SW 1271 (cell line): ENCODE measurements around the gene PRKAB2.
"Not testable (repeated sequence)": the region's sequence is repeated elsewhere in the genome, so short reads cannot be mapped to it uniquely, and the experiment has no call there.

Experiments
- DNase-seq, 2 experiments: peaks; one replicate each; lab custom pipeline; 2025; lab: John Stamatoyannopoulos, UW

Gene PRKAB2

DNA sequence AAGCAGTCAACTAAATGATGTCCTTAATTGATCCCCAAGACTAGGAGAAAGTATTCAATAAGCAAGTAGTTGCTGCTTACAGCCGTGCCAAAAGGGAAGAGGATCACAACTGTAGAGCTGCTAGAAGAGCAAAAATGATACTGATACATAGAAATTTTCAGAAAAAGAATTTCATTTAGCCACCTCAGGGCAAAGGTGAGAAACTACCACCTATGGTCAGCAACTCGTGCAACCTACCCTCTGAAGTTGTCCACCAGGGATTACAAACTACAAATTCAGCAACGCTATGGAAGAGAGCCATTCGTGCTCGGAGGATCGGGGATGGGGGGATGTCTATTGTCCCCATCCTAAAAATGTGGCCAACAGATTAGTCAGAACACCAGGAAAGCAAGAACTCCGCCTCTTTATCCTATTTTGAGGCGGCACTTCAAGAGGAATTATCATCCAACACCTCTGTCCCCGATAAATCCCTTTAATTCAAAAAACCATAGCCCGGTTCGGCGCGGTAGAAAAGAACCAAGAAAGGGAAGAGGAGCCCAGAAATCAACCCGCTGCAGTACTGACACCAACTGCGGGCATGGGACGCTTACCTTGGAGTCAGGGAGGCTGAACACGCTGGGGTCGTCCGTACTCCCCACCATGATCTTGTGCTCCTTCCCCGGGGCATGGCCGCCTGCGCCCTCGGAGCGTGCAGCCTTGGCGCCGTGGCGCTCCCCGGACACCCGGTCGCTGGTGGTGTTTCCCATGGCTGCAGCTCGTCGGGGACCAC lies 687 bp downstream of the PRKAB2 start:
- no peak for DNase-seq

DNA sequence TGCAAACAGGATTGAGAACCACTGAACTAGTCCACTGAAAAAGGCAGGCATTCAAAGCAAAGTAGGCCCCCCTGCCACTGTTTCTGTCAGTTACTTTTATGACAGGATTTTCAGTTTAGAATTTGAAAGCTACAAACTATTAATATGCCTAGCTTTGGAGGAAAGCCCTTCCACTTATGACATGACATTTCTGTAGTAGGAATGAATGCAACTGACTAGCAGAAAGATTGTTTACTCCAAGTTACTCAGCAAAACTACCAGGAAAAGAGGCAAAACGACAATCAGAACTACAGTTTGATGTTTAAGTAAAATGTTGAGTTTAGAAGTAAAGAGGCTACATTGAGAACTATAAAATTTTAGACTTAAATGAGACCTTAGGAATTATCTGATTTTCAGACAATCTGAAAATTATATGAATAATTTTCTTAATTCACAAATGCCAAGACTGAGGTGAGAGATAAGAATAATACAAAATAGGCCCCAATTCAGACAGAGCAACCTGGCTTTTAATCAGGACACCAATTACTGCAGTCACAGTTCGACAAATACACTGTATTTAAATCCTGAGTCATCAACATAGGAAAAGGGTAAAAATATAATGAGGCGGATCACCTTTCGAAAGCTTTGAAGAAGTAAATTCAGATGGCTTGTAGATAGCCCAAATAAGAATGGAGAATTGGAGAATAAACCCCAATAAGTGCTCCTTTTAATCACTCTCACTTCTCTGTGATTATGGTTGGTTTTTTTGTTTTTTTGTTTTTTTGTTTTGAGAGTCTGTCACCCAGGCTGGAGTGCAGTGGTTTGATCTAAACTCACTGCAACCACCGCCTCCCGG lies 2.2 kb downstream of the PRKAB2 start:
- DNase-seq: no peak

DNA sequence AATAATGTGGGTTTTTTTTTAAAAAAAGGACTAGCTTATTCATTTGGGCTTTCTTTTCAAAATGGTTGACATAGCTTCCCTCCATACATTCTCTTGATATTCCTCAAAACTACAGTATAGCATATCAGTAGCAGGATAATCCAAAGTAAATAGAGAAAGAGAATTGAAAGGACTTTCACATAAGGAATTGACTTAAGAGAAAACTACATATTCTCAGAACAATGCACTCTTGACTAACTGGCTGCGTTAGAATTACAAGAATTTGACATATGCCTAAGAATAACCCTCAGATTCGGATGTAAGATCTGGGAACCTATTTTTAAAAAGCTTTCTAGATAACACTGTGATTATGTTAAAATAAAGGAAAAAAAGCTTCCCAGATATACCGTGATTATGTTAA lies 3.1 kb downstream of the PRKAB2 start:
- DNase-seq: no peak

DNA sequence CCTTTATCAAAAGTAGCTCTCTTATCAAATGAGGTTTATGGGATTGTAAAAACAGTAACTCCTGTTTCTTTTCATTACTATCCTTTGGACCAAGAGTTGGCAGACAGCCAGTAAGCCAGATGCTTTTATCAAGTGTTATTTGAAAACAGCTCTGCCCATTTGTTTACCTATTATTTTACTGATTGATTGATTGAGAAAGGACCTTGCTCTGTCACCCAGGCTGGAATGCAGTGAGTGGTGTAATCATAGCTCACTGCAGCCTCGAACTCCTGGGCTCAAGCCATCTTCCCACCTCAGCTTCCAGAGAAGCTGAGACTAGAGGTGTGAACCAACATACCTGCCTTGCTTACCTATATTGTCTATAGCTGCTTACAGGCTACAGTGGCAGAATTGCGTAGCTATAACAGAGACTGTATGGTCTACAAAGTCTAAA lies 3.6 kb downstream of the PRKAB2 start:
- no peak for DNase-seq

DNA sequence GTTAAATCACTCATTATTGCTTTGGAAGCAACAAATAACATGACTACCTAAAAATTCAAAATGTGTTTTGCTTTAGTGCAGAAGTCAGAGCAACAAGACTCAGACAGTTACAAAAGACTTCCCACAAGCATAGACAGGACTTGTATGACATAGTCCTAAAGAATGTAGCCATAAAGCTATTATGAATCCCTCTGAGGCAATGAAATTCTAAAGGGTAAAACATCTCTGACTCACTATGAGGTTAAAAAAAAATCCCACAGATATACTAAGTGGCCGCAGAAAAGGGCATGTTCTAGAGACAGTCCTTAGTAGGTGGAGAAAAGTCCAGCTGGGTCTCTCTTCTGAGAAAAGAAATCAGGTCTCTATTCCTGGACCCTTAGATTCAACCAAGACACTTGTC lies 4.9 kb downstream of the PRKAB2 start:
- DNase-seq: peak; percentile 45 to 83

DNA sequence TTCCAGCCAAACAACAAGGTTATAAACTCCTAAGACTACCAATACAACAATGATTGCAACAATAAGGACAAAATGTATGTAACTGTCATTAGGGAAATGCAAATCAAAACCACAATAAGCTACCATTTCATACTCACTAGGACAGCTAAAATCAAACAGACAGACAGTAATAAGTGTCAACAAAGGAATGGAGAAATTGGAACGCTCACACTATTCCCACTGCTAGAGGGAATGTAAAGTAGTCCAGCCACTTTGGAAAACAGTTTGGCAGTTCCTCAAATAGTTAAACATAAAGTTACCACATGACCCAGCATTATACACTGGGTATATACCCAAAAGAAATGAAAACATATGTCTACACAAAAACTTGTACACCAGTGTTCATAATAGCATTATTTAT lies 9.3 kb downstream of the PRKAB2 start:
- DNase-seq: no peak

DNA sequence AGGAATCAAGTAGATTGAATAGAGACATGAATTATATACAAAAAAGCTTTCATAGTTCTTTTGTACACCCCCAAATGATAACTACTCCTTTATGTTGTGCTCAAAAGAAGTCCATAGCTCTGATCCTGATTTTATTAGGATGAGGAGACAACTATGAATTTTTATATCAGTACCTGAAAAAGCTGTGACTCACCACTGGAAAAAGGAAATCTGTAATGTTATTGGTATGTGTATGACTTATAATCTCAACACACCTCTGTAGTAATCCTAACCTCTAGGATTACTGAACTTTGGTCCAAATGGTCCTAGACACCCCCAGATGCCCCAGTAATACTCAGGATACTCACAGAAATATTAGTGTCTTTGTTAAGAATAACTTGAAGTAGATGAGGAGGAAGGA lies 10.2 kb downstream of the PRKAB2 start:
- DNase-seq: no peak

DNA sequence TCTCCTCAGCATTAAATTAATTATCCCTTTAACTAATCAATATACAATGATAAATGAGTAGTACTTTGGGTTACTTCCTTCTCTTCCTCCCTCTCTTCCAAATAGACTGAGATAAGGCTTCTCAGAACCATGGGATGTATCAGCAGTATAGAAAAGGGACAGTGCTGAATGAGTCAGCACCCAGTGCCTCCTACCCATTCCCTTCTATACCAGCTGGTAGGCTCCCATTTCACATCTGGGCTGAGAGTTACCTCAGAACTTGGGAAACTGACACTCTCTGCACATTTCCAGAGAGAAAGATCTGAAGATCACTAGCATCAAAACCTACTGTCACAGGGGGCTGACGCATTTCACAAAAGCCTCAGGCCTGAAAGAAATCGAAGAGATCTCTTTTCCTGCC lies 15.2 kb downstream of the PRKAB2 start:
- DNase-seq: not testable (repeated sequence)

DNA sequence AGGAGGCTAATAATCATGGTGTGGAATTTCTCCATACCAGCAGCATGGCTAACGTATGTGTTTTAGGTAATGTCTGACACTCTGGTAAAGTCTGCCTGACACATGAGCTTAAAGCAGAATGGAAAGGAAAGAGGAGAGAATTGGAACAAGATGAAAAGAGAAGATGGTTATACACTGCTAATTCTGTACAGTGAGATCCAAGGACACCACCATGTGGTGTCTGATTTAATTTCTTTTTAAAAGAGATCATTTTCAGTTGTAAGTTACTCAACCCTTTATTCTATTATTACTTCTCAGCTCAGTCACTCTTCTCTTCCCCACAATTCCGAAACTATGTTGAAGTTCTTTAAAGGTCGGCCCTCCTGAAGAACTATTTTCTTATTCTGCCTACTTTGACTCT lies 15.6 kb downstream of the PRKAB2 start:
- no peak for DNase-seq

DNA sequence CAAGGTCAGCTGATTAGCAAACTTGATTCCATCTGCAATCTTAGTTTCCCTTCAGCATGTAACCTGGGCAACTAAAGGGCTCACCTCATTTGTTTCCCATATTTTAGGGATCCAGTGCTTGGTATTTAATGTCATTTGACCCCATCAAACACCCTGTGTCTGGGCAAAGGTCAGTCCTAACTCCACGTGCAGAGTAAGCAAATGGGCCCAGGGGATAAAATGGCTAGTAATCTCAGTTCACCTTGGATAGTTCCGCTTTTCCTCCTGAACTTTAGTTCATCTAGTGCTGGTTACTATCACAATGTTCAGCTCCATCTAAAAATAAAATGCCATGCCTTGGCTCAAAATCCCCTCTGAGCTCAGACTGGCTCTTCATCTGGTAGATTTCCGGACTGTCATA lies 19.5 kb downstream of the PRKAB2 start:
- DNase-seq: no peak

DNA sequence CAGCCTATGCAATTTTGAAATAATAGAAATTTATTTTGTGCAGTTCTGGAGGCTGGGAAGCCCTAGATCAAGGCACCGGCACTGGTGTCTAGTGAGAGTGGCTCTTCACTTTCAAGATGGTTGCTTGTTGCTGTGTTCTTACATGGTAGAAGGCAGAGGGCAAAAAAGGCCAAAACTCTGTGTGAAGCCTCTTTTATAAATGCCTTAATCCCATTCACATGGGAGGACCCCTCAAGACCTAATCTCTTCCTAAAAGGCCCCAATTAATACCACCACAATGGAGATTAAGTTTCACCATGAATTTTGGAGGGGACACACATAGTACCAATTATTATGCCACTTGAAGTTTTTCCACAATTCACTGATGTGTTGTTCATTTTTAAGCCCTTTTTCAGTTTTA lies 21.0 kb downstream of the PRKAB2 start:
- no peak for DNase-seq

DNA sequence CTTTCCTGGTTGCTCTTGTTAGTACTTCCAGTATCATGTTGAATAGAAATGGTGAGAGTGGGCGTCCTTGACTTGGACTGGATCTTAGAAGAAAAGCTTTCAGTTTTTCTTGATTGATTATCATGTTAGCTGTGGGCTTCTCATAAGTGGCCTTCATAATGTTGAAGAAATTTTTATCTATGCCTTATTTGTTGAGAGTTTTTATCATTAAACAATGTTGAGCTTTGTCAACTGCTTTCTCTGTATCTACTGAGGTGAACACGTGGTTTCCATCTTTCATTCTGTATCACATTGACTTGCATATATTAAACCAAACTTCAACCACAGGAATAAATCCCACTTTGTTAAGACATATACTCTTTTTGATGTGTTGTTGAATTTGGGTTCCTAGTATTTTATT lies 29.4 kb downstream of the PRKAB2 start:
- no peak for DNase-seq

DNA sequence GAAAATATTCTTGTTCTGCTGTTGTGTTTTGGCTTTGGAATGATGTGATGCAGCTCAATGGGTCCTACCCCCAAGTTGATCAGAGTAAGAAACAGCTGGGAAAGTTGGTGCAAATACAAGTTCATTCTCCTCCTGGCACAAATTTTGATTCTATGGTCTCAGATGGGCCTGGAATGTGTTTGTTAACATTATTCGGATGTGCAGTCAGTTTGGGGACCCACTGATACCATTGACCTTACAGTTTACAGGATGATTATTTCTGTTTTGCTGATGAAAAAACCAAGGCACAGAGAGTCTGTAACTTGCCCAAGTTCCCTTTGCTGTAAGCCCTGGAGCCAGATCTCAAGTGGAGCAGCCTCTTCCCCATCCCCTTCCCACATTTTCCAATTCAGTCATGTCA lies 41.5 kb downstream of the PRKAB2 start:
- DNase-seq: not testable (repeated sequence)

DNA sequence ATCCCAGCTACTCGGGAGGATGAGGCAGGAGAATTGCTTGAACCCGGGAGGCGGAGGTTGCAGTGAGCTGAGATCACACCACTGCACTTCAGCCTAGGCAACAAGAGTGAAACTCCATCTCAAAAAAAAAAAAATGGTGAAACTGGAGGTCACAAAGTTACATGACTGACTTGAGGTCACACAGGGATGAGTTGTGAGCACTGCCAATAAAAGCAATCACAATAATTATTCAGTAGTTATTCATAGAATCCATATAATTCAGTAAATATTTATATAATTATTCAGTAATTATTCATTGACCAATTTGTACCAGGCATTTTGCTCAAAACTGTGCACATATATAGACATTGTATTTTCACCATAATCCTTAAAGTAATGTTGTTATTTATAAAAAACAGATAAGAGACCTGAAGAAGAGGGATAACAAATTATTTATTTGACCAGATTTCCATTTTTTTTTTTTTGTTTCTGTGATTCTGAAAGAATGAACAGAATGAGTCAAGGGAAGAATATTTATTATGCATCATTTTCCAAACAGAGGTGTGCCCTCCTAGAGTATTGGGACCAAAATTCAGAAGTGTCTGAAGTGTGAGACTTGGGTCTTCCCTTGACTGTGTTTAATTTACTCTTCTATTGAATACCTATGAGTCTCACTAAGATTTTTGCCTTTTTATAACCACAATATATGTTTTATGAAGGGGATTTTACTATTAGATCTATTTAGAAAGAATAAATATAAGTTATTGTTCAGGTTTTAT lies 43.0 kb downstream of the PRKAB2 start:
- DNase-seq: no peak

DNA sequence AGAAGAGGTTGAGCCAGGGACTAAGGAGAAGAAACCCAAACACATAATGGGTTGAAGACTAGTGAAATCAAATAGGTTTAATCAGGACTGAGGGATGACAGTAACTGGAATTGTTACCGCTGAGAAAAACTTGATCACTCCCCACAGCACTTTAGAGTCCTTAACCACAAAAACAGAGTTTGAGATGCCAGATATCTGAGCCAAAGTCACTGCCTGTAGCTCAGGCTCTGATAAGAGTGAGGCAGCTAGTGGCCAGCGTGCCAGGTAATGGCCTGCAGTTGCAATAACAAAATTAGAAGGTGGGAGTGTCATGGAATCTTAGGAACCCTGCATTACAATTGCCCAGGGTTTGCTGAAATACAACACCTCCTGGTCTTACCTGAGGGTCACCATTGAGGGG lies 48.0 kb downstream of the PRKAB2 start:
- DNase-seq: no peak

DNA sequence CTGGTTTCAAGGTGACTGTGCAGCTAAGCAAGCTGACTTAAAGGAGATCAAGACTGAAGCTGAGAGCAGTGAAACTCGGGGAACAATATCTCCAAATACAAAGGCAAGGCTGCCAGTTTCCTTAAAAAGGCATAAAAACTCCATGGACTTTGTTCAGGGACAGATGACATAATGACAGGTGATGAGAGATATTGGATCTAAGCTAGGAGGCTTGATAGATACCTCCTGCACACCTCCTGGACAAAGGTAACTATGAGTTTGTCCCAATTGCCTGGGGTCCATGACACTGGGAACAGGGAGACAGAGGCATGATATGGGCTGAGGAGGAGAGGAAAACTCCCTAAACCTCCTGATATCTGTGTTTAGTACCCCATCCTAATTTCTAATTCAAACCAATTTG lies 55.2 kb downstream of the PRKAB2 start:
- no peak for DNase-seq

DNA sequence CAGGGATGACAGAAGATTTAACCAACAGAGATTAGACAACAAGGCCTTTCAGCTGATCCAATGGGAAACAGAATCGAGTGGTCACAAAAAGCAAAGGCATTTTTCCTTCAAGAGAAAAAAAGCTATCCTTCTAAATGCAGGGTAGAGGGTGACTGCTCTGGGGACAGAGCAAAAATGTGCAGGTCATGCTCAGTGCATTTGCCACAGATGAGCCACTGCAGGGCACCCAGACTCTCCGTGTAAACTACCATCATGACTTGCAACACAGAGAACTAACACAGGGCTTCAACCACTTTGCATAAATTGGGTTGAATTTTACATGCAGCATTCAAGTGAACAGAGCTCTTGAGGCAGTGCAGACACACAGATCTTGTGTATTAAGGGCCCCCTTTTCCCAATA lies 56.8 kb downstream of the PRKAB2 start:
- no peak for DNase-seq

DNA sequence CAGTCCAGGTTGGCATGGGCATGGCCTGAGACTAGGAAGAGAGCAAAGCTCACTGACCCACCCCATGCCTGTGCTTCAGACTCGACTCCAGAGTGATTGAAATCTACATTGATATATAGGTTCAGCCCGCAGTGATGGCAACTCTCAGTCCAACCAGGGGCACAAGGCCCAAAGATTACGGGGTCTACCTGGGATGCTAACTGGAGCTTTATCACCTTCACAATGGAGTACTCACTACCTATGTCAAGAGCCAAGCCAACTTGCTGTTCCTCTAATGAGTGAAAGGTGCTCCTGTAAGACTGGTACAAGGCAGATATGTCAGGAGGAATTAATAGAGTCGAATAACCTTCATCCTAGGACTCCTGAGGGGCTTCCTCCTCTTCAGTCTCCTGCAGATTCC lies 57.2 kb downstream of the PRKAB2 start:
- DNase-seq: not testable (repeated sequence)

DNA sequence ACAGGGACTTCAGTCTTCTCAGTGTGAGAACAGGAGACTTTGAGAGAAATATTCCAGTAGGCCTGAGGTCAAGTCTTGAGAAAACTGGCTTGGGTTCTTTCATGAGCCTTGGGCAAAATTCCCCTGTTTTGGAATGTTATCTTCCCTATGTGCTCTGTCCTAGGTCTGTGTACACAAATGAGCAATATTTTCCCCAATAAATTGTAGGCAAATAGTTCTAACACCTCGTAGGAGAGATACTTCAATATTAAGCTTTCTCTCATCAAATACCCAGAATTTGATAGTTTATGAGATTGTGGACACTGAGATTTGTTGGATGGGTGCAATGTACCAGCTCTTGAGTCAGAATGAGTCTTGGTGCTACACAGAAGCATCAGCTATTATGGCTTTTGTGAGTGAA lies 57.9 kb downstream of the PRKAB2 start:
- not testable (repeated sequence) for DNase-seq

DNA sequence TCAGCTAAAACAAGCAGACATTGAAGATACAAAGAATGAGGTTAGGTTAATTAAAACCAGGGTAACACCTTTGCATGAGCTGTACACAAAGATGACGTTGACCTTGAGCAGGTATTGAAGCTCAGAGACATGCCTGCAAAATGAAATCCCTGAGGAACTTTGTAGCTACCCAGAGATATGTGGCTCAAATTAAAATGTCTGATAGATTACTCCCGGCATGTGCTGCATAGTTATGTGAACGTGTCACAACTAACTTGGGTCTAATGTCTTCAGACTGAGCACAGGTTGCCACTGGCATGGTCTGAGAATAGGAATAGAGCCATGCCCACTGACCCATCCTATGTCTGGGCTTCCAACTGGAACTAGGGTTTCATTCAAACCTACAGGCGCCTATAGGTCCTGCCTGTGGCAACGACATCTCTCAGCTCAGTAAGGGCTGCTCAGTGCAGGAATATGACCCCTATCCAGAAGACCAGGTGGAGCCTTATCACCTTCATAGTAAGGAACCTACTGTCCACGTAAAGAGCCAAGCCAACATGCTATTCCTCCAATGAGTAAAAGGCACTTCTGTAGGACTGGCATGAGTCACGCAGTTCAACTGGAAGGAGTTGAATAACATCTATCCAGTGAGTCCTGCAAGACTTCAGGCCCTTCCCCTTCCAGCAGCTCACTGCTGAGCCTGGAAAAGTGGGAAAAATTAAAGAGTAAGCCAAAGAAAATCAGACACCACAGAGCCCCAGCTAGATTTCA lies 60.7 kb downstream of the PRKAB2 start:
- DNase-seq: no peak

DNA sequence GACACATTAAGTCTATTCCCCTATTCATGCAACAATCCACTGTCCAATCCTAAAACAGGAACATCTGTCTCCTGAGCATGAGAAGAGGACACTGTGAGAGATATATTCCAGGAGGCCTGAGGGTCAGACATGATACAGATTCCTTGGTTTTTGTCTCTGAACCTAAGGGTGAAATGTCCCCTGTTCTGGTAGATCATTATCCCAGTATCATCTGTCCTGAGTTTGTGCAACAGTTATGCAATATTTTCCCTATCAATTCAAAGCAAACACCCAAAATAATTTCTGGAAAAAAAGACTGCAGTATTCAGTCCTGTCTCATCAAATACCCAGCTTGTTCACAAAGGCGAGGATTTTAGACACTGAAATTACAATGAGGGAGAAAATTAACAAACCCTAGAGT lies 61.4 kb downstream of the PRKAB2 start:
- DNase-seq: no peak

DNA sequence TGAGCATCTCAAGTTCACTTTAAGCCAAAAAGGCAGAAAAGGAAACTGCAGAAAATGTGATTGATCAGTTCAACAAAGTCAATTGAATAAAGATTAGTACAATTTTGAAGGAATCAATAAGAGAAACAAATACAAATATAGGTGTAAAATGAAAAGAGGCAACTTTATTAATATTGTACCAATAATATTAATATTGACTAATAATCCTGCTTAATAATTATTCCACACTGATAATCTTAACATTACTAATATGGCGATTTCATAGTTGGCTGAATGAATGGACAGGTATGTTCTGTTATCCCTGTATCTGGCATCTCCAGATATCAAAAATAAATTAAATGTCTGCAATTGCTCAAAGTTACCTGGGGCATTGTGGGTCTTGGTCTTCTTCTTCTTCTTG lies 61.8 kb downstream of the PRKAB2 start:
- DNase-seq: no peak
